Kidney (tissue), 14 donors: Measurements from ENCODE around the gene IFTAP. TPM values are rescaled to one million over a fixed set of nuclear protein-coding genes. Genes with fewer than 3 reads are reported as not detected.

ENCODE experiments used
- DNase-seq, 5 donors: peaks; one replicate each; pipeline ENCODE4 v3.0.0-alpha.2; 2013 to 2020
- FAIRE-seq: peaks from 2 replicates; lab custom pipeline; 2012; peaks lifted over from hg19 to GRCh38; lab: Jason Lieb, UNC
- H3K27ac ChIP-seq, 2 donors: one replicate each; pipeline ENCODE4 v1.7.0; 2013; ENCODE audit warnings: low read depth in 2 of 2, low read length in 2 of 2, inconsistent platforms in 1 of 2
- H3K27me3 ChIP-seq: one replicate; pipeline ENCODE4 v1.7.1; 2013; ENCODE audit warnings: low read length, inconsistent platforms; ENCODE audit not compliant: control insufficient read depth, insufficient read depth
- H3K36me3 ChIP-seq, 3 donors: one replicate each; pipeline versions ENCODE4 v1.7.0 to v1.7.1; 2013; ENCODE audit warnings: low read length in 3 of 3, control low read depth in 1 of 3, inconsistent platforms in 1 of 3; ENCODE audit not compliant: insufficient read depth in 3 of 3, control insufficient read depth in 2 of 3
- H3K4me1 ChIP-seq, 3 donors: one replicate each; pipeline versions ENCODE4 v1.7.0 to v1.7.1; 2013; ENCODE audit warnings: low read length in 3 of 3, inconsistent platforms in 1 of 3, low read depth in 1 of 3; ENCODE audit not compliant: control insufficient read depth in 2 of 3, insufficient read depth in 2 of 3
- H3K4me3 ChIP-seq, 3 donors: one replicate each; pipeline versions ENCODE4 v1.7.0 to v1.8.1; 2013; ENCODE audit warnings: low read length in 3 of 3, control low read depth in 1 of 3, inconsistent platforms in 1 of 3
- H3K9ac ChIP-seq, 3 donors: one replicate each; pipeline versions ENCODE4 v1.7.0 to v1.7.1; 2013; ENCODE audit warnings: low read length in 3 of 3, control low read depth in 1 of 3, inconsistent platforms in 1 of 3
- H3K9me3 ChIP-seq, 3 donors: one replicate each; pipeline versions ENCODE4 v1.7.0 to v1.7.1; 2013; ENCODE audit warnings: low read length in 3 of 3, control low read depth in 1 of 3, inconsistent platforms in 1 of 3; ENCODE audit not compliant: control insufficient read depth in 2 of 3, insufficient read depth in 1 of 3
- intact Hi-C: fragments of 100-400 bp; cut with DNase I; formaldehyde crosslinking; loops from one replicate; pipeline ENCODE4 v1.11.1; 2022
- polyA plus RNA-seq: library from polyadenylated mRNA; stranded (reverse); fragments of 350-450 nt; fragmentation: Illumina TruSeq; extraction: RNeasy Lipid Tissue Mini Kit (QIAGEN cat#74804); gene quantifications from one replicate; pipeline ENCODE4 v1.2.3, GENCODE V29; 2014; ENCODE audit warnings: low read depth, low replicate concordance; ENCODE audit not compliant: insufficient read depth
- total RNA-seq: library from RNA; stranded (reverse); fragmentation: NEBNext Ultra II Directional; extraction: Animal tissue kit (Norgen Biotek cat#: 25700); gene quantifications from one replicate; pipeline ENCODE4 v1.2.1, GENCODE V29; 2021
- TF ChIP-seq, protein P1 (sequence below): IDR thresholded peaks from 3 replicates; pipeline ENCODE4 v1.5.1; 2012; ENCODE audit warnings: mild to moderate bottlenecking, moderate library complexity, borderline replicate concordance; ENCODE audit not compliant: insufficient read depth; ENCODE audit errors: extremely low read depth
- donor health status: control.
- donor health status: control.
- donor health status: control.
- donor health status: control.
- donor health status: control.
- donor health status: DM: yes; HTN: yes; CAD: no.
- donor health status: Normal renal cell carcinoma (clear cell type).

Gene IFTAP
- total and polyA plus RNA-seq, 2 donors from 2014 or later, result 13.4 to 49.3 TPM

DNA sequence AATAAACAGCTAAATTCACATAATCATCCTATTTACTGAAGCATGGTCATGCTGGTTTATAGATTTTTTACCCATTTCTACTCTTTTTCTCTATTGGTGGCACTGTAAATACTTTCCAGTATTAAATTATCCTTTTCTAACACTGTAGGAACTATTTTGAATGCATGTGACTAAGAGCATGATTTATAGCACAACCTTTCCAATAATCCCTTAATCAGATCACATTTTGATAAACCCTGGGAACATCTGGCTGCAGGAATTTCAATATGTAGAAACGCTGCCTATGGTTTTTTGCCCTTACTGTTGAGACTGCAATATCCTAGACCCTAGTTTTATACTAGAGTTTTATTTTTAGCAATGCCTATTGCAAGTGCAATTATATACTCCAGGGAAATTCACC, 15.8 kb upstream of the IFTAP start:
- intact Hi-C loops, result no loop called here
- Histone ChIP-seq H3K27me3 (no peaks in the 10 kb centered on the region), H3K4me3 (no peak overlapping the region), H3K36me3 (no peaks in the 10 kb centered on the region), H3K27ac (no peak overlapping the region), H3K9ac (no peak overlapping the region), H3K4me1 (no peaks in the 10 kb centered on the region), H3K9me3 (no peaks in the 10 kb centered on the region)
- FAIRE-seq, result no peak
- TF ChIP-seq, protein P1, sequence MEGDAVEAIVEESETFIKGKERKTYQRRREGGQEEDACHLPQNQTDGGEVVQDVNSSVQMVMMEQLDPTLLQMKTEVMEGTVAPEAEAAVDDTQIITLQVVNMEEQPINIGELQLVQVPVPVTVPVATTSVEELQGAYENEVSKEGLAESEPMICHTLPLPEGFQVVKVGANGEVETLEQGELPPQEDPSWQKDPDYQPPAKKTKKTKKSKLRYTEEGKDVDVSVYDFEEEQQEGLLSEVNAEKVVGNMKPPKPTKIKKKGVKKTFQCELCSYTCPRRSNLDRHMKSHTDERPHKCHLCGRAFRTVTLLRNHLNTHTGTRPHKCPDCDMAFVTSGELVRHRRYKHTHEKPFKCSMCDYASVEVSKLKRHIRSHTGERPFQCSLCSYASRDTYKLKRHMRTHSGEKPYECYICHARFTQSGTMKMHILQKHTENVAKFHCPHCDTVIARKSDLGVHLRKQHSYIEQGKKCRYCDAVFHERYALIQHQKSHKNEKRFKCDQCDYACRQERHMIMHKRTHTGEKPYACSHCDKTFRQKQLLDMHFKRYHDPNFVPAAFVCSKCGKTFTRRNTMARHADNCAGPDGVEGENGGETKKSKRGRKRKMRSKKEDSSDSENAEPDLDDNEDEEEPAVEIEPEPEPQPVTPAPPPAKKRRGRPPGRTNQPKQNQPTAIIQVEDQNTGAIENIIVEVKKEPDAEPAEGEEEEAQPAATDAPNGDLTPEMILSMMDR, result no peak
- DNase-seq, result no peak

DNA sequence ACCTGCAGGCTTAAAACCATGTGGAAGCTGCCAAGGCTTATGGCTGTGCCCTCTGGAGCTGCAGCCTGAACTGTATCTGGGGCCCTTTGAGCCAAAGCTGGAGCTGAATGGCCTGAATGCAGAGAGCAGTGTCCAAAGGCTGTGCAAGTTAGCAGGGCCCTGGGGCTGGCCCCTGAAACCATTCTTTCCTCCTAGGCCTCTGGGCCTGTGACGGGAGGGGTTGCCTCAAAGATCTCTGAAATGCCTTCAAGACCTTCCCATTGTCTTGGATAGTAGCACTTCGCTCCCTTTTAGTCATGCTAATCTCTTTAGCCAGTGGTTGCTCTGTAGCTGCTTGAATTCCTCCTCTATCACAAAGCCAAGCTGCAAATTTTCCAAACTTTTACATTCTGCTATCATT, 12.8 kb upstream of the IFTAP start:
- Histone ChIP-seq H3K4me1 (no peaks in the 10 kb centered on the region), H3K9me3 (no peaks in the 10 kb centered on the region), H3K9ac (no peak overlapping the region), H3K4me3 (no peak overlapping the region), H3K36me3 (no peaks in the 10 kb centered on the region), H3K27me3 (no peaks in the 10 kb centered on the region), H3K27ac (no peak overlapping the region)
- intact Hi-C loops, result no loop called here
- DNase-seq (no peak), FAIRE-seq (no peak)
- TF ChIP-seq, protein P1, result no peak

GRCh38 chr11:36583667-36584066, 10.6 kb upstream of the IFTAP start:
- intact Hi-C loops, result no loop called here
- no peak for DNase-seq
- no peak for FAIRE-seq

DNA sequence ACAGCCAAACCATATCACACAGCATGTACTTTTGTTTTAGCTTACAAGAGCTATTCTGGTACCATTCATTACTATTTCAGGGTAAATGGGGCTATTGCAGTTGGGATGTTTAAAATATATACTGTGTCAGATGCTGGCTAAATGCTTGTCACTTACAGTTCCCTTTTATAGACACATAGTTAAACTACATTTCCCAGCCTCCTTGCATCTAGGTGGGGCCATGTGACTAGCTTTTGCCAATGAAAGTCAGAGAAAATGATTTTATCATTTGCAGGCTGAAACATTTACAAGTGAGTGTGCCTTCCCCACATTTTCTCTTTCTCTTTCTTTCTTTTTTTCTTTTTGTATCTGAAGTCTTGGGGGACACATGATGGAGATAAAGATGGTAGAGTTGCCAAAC, 7.8 kb upstream of the IFTAP start:
- Histone ChIP-seq H3K4me3 (no peak overlapping the region), H3K4me1 (no peaks in the 10 kb centered on the region), H3K9me3 (no peaks in the 10 kb centered on the region), H3K27ac (no peak overlapping the region), H3K9ac (no peak overlapping the region), H3K27me3 (peaks cover 2% of the 10 kb centered on the region), H3K36me3 (no peaks in the 10 kb centered on the region)
- DNase-seq (no peak), FAIRE-seq (no peak)
- TF ChIP-seq, protein P1, result no peak
- intact Hi-C loops, result no loop called here

More at GRCh38 chr11:36583667-36584066, 10.6 kb upstream of the IFTAP start:
- Histone ChIP-seq H3K4me1 (no peaks in the 10 kb centered on the region), H3K27me3 (no peaks in the 10 kb centered on the region), H3K27ac (no peak overlapping the region), H3K9ac (no peak overlapping the region), H3K36me3 (no peaks in the 10 kb centered on the region), H3K9me3 (no peaks in the 10 kb centered on the region), H3K4me3 (no peak overlapping the region)
- TF ChIP-seq, protein P1, result no peak
